Kidney tubule cell (primary cell): ENCODE results near the gene AP4M1.

Experiments
- DNase-seq: peaks from one replicate; pipeline ENCODE4 v3.0.0-alpha.2; 2018; ENCODE audit warnings: low spot score

The AP4M1 gene

DNA sequence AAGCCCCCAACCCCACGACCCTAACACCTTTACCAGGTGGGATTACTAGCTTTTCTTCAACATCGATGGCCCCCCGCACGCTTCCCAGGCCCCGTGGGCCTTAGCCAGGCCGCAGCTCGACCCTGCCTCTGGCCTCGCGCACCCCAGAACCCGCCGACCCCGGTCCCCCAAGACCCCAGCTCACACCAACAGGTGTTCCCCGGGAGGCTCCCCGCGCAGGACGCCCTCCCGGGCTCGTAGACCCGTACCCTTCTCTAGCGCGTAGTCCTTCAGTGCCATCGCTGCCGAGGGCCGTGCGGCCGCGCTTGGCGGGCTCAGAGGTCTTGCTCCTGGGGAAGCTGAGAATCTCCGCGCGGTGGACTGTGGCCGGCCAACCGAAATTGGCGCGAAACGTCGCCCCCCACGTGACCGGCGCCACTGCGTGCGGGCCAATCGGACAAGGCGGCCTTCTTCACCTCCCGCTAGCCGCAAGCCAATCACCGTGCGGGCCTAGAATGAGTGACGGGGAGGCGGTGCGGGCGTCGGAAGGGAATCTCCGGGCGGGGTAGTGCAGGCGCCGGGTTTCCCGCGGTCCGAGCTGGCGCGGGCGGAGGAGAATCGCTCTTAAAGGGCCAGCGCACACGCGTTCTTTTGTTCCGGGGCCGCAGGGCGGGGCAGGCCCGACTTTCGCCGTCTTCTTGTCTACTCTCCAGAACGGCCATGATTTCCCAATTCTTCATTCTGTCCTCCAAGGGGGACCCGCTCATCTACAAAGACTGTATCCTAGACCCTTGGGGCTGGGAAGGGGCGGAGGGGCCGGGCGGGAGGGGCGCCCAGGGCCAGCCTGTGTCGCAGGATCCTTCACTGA is at the start of gene AP4M1, which contains the start of gene MCM7:
AP4M1 (plus strand) TSS at position 628 of the 847 bp plus-strand sequence; CDS start at position 700, 72 bp downstream.
MCM7 (minus strand) TSS at position 382 of the 847 bp plus-strand sequence; CDS start at position 279, 103 bp downstream.
- peak; percentile 99 for DNase-seq

- peak; percentile 81 for DNase-seq
Measured at GRCh38 chr7:100053215-100053614, 48.2 kb upstream of the AP4M1 start.

DNA sequence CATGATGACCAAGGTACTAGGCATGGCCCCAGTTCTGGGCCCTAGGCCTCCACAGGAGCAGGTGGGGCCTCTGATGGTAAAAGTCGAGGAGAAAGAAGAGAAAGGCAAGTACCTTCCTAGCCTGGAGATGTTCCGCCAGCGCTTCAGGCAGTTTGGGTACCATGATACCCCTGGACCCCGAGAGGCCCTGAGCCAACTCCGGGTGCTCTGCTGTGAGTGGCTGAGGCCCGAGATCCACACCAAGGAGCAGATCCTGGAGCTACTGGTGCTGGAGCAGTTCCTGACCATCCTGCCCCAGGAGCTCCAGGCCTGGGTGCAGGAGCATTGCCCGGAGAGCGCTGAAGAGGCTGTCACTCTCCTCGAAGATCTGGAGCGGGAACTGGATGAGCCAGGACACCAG is 44.4 kb upstream of the AP4M1 start:
- no peak for DNase-seq

GRCh38 chr7:100059251-100059739 is 42.1 kb upstream of the AP4M1 start:
- no peak for DNase-seq

- no peak for DNase-seq
Measured at GRCh38 chr7:100061518-100062193, 39.8 kb upstream of the AP4M1 start.

GRCh38 chr7:100063376-100063775 is 38.1 kb upstream of the AP4M1 start:
- no peak for DNase-seq

DNA sequence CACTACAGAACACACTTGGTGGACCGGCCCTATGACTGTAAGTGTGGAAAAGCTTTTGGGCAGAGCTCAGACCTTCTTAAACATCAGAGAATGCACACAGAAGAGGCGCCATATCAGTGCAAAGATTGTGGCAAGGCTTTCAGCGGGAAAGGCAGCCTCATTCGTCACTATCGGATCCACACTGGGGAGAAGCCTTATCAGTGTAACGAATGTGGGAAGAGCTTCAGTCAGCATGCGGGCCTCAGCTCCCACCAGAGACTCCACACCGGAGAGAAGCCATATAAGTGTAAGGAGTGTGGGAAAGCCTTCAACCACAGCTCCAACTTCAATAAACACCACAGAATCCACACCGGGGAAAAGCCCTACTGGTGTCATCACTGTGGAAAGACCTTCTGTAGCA is 37.3 kb upstream of the AP4M1 start:
- DNase-seq: no peak

- no peak for DNase-seq
Measured at GRCh38 chr7:100065452-100066186, 35.8 kb upstream of the AP4M1 start.

DNA sequence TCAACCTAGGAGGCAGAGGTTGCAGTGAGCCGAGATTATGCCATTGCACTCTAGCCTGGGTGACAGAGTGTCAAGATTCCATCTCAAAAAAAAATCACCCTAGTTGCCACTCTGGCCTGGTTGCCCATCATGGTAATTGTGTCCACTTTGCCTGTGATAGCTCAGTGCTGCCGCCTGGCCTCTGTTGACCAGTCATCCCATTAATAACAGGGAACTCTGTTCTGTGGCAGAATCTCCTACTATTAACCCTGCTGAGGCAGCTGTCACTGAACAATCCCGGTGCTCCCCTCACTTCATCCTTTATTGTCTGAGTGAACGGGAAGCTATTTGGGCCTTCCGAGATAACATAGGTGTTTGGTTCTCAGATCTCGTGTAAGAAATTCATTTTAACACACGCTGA is 34.5 kb upstream of the AP4M1 start:
- DNase-seq: no peak

- DNase-seq: no peak
Measured at GRCh38 chr7:100069991-100070390, 31.5 kb upstream of the AP4M1 start.

DNA sequence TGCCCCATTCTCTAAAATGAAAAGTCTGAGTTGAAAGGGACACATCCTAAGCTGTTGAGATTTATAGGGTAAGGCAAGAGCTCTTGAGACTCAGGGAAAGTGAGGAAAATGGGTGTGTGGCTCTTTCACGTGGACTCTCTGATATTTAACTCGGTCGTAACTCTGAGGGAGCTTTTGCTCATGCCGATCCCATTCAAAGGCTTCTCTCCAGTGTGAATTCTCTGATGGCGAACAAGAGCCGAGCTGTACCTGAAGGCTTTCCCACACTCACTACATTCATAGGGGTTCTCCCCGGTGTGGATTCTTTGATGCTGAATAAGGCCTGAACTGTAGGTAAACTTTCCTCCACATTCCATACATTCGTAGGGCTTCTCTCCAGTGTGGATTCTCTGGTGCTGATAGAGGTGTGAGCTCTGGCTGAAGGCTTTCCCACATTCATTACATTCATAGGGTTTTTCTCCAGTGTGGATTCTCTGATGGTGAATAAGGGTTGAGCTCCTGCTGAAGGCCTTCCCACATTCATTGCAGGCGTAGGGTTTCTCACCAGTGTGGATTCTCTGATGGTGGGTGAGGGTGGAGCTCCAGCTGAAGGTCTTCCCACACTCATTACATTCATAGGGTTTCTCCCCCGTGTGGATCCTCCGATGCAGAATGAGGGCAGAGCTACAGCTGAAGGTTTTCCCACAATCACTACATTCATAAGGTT is 30.3 kb upstream of the AP4M1 start:
- DNase-seq: no peak

- DNase-seq: no peak
Measured at GRCh38 chr7:100072462-100072861, 29.0 kb upstream of the AP4M1 start.

DNA sequence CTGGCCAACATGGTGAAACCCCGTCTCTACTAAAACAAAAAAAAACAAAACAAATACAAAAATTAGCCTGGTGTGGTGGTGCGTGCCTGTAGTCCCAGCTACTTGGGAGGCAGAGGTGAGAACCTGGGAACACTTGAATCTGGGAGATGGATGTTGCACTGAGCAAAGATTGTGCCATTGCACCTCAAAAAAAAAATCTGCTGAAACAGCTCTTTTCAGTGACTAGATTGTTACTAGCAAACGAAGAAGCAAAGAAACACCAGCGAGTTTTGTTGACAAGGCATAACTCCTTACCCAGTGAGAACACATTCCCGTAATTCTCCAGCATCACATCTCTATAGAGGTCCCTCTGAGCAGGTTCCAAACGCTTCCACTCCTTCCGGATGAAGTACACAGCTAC is 26.6 kb upstream of the AP4M1 start:
- no peak for DNase-seq

- DNase-seq: no peak
Measured at GRCh38 chr7:100075418-100075817, 26.0 kb upstream of the AP4M1 start.

DNA sequence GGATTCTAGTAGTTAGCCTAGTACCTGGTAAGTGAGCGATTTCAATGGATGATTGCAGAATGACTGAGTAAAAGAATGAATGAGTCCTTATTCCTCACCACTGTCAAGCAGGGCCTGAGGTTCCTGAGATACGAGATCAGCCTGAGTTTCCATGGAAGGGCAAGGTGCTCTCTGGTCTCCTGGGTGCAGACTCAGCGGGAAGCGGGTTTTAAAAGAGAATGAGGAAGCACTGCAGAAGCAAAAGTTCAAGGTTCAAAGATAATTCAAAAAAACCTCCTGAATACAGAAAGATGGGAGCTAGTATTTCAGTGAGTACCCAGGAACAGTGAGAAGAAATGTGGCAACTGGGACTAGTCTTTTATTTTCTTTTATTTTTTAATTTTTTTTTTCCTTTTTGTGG is 24.2 kb upstream of the AP4M1 start:
- peak; percentile 44 for DNase-seq

GRCh38 chr7:100079024-100079560 is 22.4 kb upstream of the AP4M1 start:
- DNase-seq: no peak

GRCh38 chr7:100080907-100081534 is 20.4 kb upstream of the AP4M1 start:
- DNase-seq: peak; percentile 44

- peak; percentile 99 for DNase-seq
Measured at GRCh38 chr7:100081535-100082102, 19.8 kb upstream of the AP4M1 start, which contains the start of gene ZNF3. Gene ZNF3 (minus strand): TSS chr7:100081723. CDS start chr7:100077357, 4,366 bp downstream.

GRCh38 chr7:100082978-100083377 is 18.5 kb upstream of the AP4M1 start:
- no peak for DNase-seq

- no peak for DNase-seq
Measured at GRCh38 chr7:100085515-100085914, 15.9 kb upstream of the AP4M1 start.
